ENCODE data around the gene RTP3.

RTP3 gene

DNA sequence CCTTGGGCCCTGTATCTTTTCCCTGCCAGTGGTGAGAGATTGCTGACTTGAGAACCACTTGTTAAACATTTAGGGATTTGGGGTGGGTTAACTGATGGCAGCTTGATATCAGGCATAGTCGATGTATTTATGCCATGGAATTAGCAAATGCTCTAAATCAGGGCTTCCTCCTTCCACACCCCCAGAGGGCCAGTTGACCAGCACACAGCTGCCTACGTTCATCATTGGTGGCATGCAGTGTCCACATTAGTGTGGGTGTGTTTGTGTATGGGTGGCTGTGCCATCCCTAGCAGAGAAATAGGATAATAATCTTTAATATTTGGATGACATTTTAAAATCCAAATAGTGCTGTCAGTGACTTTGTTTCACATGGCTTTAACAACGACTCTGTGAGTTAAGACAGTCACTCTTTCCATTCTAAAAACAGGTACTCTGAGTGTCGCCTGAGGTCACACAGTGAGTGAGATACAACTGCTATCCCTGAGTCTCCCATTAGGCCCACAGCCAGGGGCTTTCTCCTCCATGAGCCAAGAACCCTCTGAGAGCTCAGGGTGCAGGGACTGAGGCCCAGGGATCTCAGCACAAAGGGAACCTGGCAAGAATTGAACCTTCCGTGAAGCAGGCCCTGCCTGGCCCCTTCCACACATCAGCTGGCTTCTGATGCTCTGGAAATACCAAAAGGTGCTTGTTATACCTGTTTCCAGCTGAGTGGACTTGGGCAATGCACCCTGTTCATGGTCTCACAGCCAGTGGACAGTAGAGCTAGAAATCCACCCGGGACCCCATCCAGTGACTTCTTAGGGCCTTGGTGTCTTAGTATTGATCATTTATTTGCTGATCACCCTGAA, 28.8 kb upstream of the RTP3 start:
- TF ChIP-seq, protein P1, sequence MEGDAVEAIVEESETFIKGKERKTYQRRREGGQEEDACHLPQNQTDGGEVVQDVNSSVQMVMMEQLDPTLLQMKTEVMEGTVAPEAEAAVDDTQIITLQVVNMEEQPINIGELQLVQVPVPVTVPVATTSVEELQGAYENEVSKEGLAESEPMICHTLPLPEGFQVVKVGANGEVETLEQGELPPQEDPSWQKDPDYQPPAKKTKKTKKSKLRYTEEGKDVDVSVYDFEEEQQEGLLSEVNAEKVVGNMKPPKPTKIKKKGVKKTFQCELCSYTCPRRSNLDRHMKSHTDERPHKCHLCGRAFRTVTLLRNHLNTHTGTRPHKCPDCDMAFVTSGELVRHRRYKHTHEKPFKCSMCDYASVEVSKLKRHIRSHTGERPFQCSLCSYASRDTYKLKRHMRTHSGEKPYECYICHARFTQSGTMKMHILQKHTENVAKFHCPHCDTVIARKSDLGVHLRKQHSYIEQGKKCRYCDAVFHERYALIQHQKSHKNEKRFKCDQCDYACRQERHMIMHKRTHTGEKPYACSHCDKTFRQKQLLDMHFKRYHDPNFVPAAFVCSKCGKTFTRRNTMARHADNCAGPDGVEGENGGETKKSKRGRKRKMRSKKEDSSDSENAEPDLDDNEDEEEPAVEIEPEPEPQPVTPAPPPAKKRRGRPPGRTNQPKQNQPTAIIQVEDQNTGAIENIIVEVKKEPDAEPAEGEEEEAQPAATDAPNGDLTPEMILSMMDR (IDR thresholded peaks at IDR 0.05; ENCODE audit: low read length, missing control alignments), result no peak
- no peak for DNase-seq (ENCODE audit: low read depth)
- no peak overlapping the region for H3K4me3 ChIP-seq (replicated peaks; ENCODE audit: low read depth, low read length)

DNA sequence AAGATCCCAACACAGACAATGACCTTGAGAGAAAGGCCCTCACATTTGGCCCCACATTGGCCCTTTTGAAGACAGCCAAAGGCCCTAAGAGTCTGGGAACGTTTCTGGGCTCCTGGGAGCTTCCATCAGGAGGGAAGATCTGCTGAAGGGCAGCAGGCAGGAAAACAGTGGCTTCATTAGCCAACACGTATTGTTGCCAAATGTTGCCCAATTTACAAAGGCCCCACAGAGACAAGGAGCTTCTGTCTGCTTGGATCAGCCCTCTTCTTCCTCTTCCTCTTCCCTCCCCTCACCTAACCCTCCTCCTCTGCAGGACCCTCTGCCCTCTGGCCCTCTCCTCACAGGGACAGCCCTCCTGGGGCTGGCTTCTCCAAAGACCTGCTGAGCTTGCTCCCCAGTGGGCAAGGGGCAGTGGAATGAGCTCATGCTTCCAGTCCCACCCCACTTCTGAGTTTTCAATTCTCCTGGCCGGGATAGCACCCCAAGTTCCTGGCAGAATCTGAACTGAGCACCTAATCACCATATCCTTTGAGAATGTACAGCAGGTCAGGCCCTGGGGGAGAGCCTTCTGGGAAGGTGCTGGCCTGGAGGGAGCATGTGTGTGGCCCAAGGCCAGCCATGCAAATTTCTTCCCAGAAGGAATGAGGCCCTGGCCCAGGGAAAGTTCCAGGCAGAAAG, 28.0 kb upstream of the RTP3 start:
- no peak overlapping the region for H3K4me3 ChIP-seq (replicated peaks; ENCODE audit: low read depth, low read length)
- DNase-seq (ENCODE audit: low read depth), result peak; percentile 14

DNA sequence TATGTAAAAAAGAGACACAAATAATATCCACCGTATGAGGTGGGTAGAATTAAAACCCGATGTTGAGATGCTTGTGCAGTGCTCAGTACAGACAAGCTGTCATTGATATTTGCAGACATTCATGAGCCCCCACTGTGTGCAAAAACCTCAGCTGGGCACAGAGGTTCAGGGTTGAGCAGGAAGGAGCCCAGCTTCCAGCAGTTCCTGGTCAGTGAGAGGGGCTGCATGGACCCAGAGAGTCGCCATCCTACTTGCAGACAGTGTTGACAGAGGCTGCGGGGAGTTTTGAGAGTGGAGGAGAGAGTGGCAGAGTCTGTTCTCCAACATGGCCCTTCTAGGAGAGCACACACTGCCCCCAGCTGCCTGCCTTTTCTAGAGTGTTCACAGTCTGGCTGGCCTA, 26.9 kb upstream of the RTP3 start:
- no peak for DNase-seq (ENCODE audit: low read depth)
- no peak overlapping the region for H3K4me3 ChIP-seq (replicated peaks; ENCODE audit: low read depth, low read length)
- TF ChIP-seq, protein P1 (IDR thresholded peaks at IDR 0.05; ENCODE audit: low read length, missing control alignments), result no peak

More for the DNA sequence above, 28.0 kb upstream of the RTP3 start:
- TF ChIP-seq, protein P1 (IDR thresholded peaks at IDR 0.05; ENCODE audit: low read length, missing control alignments), result no peak

DNA sequence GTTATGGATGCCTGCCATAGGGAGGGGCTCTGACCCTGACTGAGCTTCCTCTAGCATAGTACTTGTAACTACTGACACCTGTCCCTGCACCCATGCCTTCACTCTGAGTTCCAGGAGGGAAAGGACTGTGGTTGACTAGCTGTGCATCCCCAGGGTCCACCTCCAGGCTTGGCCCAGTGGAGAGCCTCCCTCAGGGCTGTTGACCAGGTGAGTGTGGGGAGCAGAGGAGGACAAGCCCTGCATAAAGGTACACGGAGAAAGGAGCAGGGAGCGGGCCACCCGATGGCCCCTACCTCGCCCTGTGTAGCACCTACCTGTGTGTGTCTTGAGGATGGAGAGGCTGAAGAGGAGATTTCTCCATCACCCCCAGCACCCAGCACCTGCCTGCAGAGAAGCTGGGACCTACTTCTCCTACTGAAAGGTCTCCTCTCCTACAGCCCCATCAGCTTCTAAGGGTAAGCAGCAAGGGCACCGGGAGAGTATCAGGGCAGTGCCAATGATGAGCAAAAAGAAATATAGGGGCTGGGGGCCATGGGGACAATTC, 26.3 kb upstream of the RTP3 start:
- TF ChIP-seq, protein P1 (IDR thresholded peaks at IDR 0.05; ENCODE audit: low read length, missing control alignments), result no peak
- no peak overlapping the region for H3K4me3 ChIP-seq (replicated peaks; ENCODE audit: low read depth, low read length)
- no peak for DNase-seq (ENCODE audit: low read depth)

DNA sequence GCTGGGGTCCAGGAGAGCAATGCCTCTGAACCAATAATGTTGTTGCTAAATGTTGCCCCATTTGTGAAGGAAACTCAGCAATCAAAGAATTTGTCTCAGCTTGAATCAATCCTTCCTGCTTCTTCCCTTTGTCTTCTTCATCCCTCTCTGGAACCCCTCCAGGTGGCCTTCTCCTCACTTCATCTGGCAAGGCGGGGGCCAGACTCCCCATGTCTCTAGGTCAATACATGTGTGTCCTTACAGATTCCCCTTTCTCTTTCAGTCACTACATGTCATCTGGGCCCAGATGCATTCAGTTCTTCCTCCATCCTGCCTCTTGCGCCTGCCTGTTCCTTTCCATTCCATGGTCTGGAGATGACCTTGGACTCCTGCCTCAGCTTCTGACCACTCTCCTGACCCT, 25.0 kb upstream of the RTP3 start:
- DNase-seq (ENCODE audit: low read depth), result no peak
- H3K4me3 ChIP-seq (replicated peaks; ENCODE audit: low read depth, low read length), result no peak overlapping the region
- TF ChIP-seq, protein P1 (IDR thresholded peaks at IDR 0.05; ENCODE audit: low read length, missing control alignments), result no peak

DNA sequence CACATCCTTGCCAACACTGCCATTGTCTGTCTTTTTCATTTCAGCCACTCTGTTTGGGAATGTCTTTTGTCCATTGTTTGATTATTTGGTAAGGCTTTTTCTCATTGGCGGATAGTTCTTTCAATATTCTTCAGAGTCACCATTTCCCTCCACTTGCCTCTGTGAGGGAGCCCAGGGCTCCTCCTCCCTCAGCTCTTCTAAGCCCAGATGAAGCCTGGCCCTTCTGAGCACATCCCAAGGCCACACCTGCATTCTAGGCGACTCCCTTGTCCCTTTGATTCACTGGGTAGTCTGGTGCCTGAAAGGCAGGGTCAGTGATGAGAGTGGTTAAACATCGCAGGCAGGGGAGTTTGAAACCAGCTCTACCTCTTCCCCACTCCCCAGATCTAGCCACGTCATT, 20.6 kb upstream of the RTP3 start:
- no peak for DNase-seq (ENCODE audit: low read depth)
- H3K4me3 ChIP-seq (replicated peaks; ENCODE audit: low read depth, low read length), result no peak overlapping the region
- TF ChIP-seq, protein P1 (IDR thresholded peaks at IDR 0.05; ENCODE audit: low read length, missing control alignments), result no peak

All from fibroblast of pulmonary artery (primary cell).